ENCODE measurements around the gene DBNDD1. TPM values are rescaled to one million over a fixed set of nuclear protein-coding genes. Genes with fewer than 3 reads are reported as not detected.

DBNDD1 gene
- total and polyA plus RNA-seq, 2 donors (not counting 1 experiment from before 2014, with no cell fraction given): 3.1 to 72.1 TPM

DNA sequence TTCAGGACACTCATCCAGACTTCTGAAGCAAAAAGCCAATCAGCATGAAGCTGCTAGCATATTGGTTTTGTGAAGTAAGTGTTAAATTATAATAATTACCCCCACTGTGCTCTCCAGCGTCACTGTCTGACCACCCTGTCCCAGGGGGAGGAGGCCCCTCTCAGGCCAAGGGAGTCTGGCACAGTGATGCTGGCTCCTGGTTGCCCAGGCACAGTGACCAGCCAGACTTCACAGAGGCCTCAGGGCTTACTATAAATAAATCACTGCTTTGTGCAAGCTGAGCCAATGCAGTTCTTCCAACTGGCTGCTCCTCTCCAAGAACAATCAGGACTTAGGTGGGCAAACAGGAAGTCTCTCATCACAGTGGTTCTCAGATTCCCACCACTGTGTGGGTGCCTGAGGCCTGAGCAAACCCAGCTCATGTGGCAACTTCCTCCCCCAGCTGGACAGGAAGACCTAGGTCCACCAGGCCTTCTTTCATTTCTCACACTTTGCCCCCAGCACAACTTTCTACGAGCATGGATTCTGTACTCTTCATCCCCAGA lies 1.7 kb upstream of the DBNDD1 start:
- peaks cover 9% of the 10 kb centered on the region for H3K27me3 Mint-ChIP-seq
- peaks cover 0 to 5% (median 0%) of the 10 kb centered on the region in 3 donors for H3K9me3 ChIP-seq (ENCODE audit: control extremely low read depth in 1 of 3, control insufficient read depth in 2 of 3, insufficient read depth in 1 of 3, low read length in 2 of 3)
- H3K79me2 ChIP-seq (ENCODE audit: control insufficient read depth, insufficient read depth, low read length): peaks cover 6% of the 10 kb centered on the region
- H3K4me3 Mint-ChIP-seq: peak overlapping the region; percentile 86
- intact Hi-C loops (cut with micrococcal nuclease): no loop called here
- no peak overlapping the region for H3K9ac ChIP-seq (ENCODE audit: low read length)
- H2AFZ ChIP-seq (ENCODE audit: insufficient read depth, low read depth, low read length, poor library complexity, severe bottlenecking): no peak overlapping the region
- 71% methylated on average over 1 of the region's 2 CpGs for WGBS (ENCODE audit: insufficient coverage)
- ATAC-seq (ENCODE audit: low read depth) (no peak), DNase-seq (no peak)
- H3K36me3 ChIP-seq (replicated peaks in 1 of 2; ENCODE audit: control extremely low read depth in 1 of 2, control insufficient read depth in 1 of 2, extremely low read depth in 1 of 2, insufficient read depth in 2 of 2, low read length in 1 of 2): no peaks in the 10 kb centered on the region
- no peak overlapping the region for H3K27ac Mint-ChIP-seq
- peaks cover 26% of the 10 kb centered on the region for H3K4me1 Mint-ChIP-seq
- no peak overlapping the region for H3K4me3 ChIP-seq (ENCODE audit: control extremely low read depth in 1 of 5, extremely low read depth in 1 of 5, insufficient read depth in 1 of 5, low read depth in 2 of 5, low read length in 4 of 5)
- CTCF ChIA-PET: interaction anchor here (0.6 to 2.3 kb wide), 4 partner anchors 16 to 319 kb away, joined by 3 to 8 read pairs (median 6); no protein-coding TSS in a partner anchor
- H3K4me2 ChIP-seq (replicated peaks; ENCODE audit: low read depth, low read length, poor library complexity, severe bottlenecking): no peak overlapping the region
- no peaks in the 10 kb centered on the region for H3K9me3 Mint-ChIP-seq (ENCODE audit: insufficient read depth)
- TF ChIP-seq CTCF (IDR thresholded peaks at IDR 0.05) (no peak), EZH2 (IDR thresholded peaks at IDR 0.05; ENCODE audit: borderline replicate concordance, insufficient read depth, low read depth, low read length, poor library complexity, severe bottlenecking) (no peak)
- peaks cover 29 to 42% of the 10 kb centered on the region in 2 donors for H3K4me1 ChIP-seq (ENCODE audit: control insufficient read depth in 2 of 2, insufficient read depth in 2 of 2, low read length in 2 of 2)
- H3K27me3 ChIP-seq (replicated peaks in 1 of 4; ENCODE audit: control extremely low read depth in 1 of 4, control insufficient read depth in 3 of 4, insufficient read depth in 4 of 4, low read length in 3 of 4): peaks cover 0 to 21% (median 6%) of the 10 kb centered on the region in 4 experiments
- H4K20me1 ChIP-seq (ENCODE audit: control insufficient read depth, insufficient read depth, low read length, poor library complexity, severe bottlenecking): no peaks in the 10 kb centered on the region
- no peak overlapping the region for H3K27ac ChIP-seq (ENCODE audit: low read length in 2 of 2)
- POLR2A ChIA-PET: no interaction called here

GRCh38 chr16:90020260-90020837 lies 1.1 kb upstream of the DBNDD1 start:
- H3K27ac Mint-ChIP-seq: peak overlapping the region; percentile 67
- H3K4me2 ChIP-seq (replicated peaks; ENCODE audit: low read depth, low read length, poor library complexity, severe bottlenecking): peak overlapping the region; percentile 97

More at GRCh38 chr16:90020260-90020837, 1.1 kb upstream of the DBNDD1 start:
- WGBS (ENCODE audit: insufficient coverage): 92% methylated on average over 7 of the region's 9 CpGs
- CTCF ChIA-PET: interaction anchor here (1.1 to 2.3 kb wide), 5 partner anchors 9 to 110 kb away, joined by 3 to 8 read pairs (median 5); no protein-coding TSS in a partner anchor
- Histone ChIP-seq H3K9me3 (ENCODE audit: control extremely low read depth in 1 of 3, control insufficient read depth in 2 of 3, insufficient read depth in 1 of 3, low read length in 2 of 3) (peaks cover 0 to 5% (median 0%) of the 10 kb centered on the region in 3 donors), H4K20me1 (ENCODE audit: control insufficient read depth, insufficient read depth, low read length, poor library complexity, severe bottlenecking) (no peaks in the 10 kb centered on the region), H3K79me2 (ENCODE audit: control insufficient read depth, insufficient read depth, low read length) (peaks cover 6% of the 10 kb centered on the region), H3K36me3 (replicated peaks in 1 of 2; ENCODE audit: control extremely low read depth in 1 of 2, control insufficient read depth in 1 of 2, extremely low read depth in 1 of 2, insufficient read depth in 2 of 2, low read length in 1 of 2) (no peaks in the 10 kb centered on the region), H3K4me1 (ENCODE audit: control insufficient read depth in 2 of 2, insufficient read depth in 2 of 2, low read length in 2 of 2) (peaks cover 28 to 40% of the 10 kb centered on the region in 2 donors), H3K27ac (ENCODE audit: low read length in 2 of 2) (no peak overlapping the region), H3K9ac (ENCODE audit: low read length) (no peak overlapping the region), H3K4me3 (ENCODE audit: control extremely low read depth in 1 of 5, extremely low read depth in 1 of 5, insufficient read depth in 1 of 5, low read depth in 2 of 5, low read length in 4 of 5) (peak overlapping the region in 2 of 5 experiments; percentile 44 to 64), H3K27me3 (replicated peaks in 1 of 4; ENCODE audit: control extremely low read depth in 1 of 4, control insufficient read depth in 3 of 4, insufficient read depth in 4 of 4, low read length in 3 of 4) (peaks cover 0 to 21% (median 6%) of the 10 kb centered on the region in 4 experiments), H2AFZ (ENCODE audit: insufficient read depth, low read depth, low read length, poor library complexity, severe bottlenecking) (no peak overlapping the region)
- intact Hi-C loops (cut with micrococcal nuclease): no loop called here
- Mint-ChIP-seq H3K4me1 (peaks cover 29% of the 10 kb centered on the region), H3K27me3 (peaks cover 12% of the 10 kb centered on the region), H3K9me3 (ENCODE audit: insufficient read depth) (no peaks in the 10 kb centered on the region), H3K4me3 (peak overlapping the region; percentile 86)
- no peak for ATAC-seq (ENCODE audit: low read depth)
- TF ChIP-seq EZH2 (IDR thresholded peaks at IDR 0.05; ENCODE audit: borderline replicate concordance, insufficient read depth, low read depth, low read length, poor library complexity, severe bottlenecking) (no peak), CTCF (IDR thresholded peaks at IDR 0.05) (no peak)
- DNase-seq: no peak
- POLR2A ChIA-PET: no interaction called here
